Smooth muscle cell (in vitro differentiated cells): ENCODE data around the gene HECW1. TPM values are rescaled to one million over a fixed set of nuclear protein-coding genes. Genes with fewer than 3 reads are reported as not detected.

Experiments
- DNase-seq: peaks from one replicate; lab custom pipeline; 2025; ENCODE audit not compliant: unreplicated experiment; lab: John Stamatoyannopoulos, UW
- H2AFZ ChIP-seq: fragments of 200-600 bp; sonication (generic); 2 replicates; pipeline ENCODE4 v1.6.0; 2016; ENCODE audit warnings: antibody characterized with exemption, low read depth, mild to moderate bottlenecking
- H3F3A ChIP-seq: fragments of 200-600 bp; sonication (generic); 2 replicates; pipeline ENCODE4 v1.6.0; 2017; ENCODE audit warnings: antibody characterized with exemption, low read depth
- H3K27ac ChIP-seq: fragments of 200-600 bp; sonication (generic); 2 replicates; pipeline ENCODE4 v1.5.1; 2016; ENCODE audit warnings: low read depth, mild to moderate bottlenecking
- H3K27me3 ChIP-seq: fragments of 200-600 bp; sonication (generic); 2 replicates; pipeline ENCODE4 v1.6.1; 2016; ENCODE audit warnings: low read depth, mild to moderate bottlenecking
- H3K36me3 ChIP-seq: fragments of 200-600 bp; sonication (generic); 2 replicates; pipeline ENCODE4 v1.5.1; 2016; ENCODE audit warnings: low read depth
- H3K4me1 ChIP-seq: fragments of 200-600 bp; sonication (generic); 2 replicates; pipeline ENCODE4 v1.5.1; 2016; ENCODE audit warnings: low read depth
- H3K4me2 ChIP-seq: fragments of 200-600 bp; sonication (generic); 2 replicates; pipeline ENCODE4 v1.6.0; 2016; ENCODE audit warnings: mild to moderate bottlenecking
- H3K4me3 ChIP-seq: fragments of 200-600 bp; sonication (generic); 2 replicates; pipeline ENCODE4 v1.5.1; 2016; ENCODE audit warnings: mild to moderate bottlenecking
- H3K79me2 ChIP-seq: fragments of 200-600 bp; sonication (generic); 2 replicates; pipeline ENCODE4 v1.6.0; 2016; ENCODE audit warnings: low read depth, mild to moderate bottlenecking
- H3K9ac ChIP-seq: fragments of 200-600 bp; sonication (generic); 2 replicates; pipeline ENCODE4 v1.6.0; 2016; ENCODE audit warnings: low read depth
- H3K9me3 ChIP-seq: fragments of 200-600 bp; sonication (generic); replicated peaks from 2 replicates; pipeline ENCODE4 v1.5.1; 2016; ENCODE audit warnings: low read depth
- H4K20me1 ChIP-seq: fragments of 200-600 bp; sonication (generic); 2 replicates; pipeline ENCODE4 v1.6.0; 2016; ENCODE audit warnings: low read depth
- WGBS: methylation state at CpG from one replicate; pipeline ENCODE4 v1.1.7; 2016; ENCODE audit warnings: low lambda C conversion rate; 5-methylcytosine and 5-hydroxymethylcytosine counted together
- polyA plus RNA-seq: library from polyadenylated mRNA; unstranded; fragments of >200 nt; fragmentation: Nextera tagmentation; extraction: Ambion mirVana; gene quantifications from 2 replicates; pipeline ENCODE4 v1.2.1, GENCODE V29; 2016
- total RNA-seq: library from RNA; depleted of rRNA; stranded (reverse); fragments of >200 nt; gene quantifications from 2 replicates; pipeline ENCODE4 v1.2.3, GENCODE V29; 2014
- TF ChIP-seq, protein P1 (sequence below): fragments of 200-600 bp; sonication (generic); IDR thresholded peaks from 2 replicates; pipeline ENCODE4 v1.5.1; 2017; ENCODE audit warnings: borderline replicate concordance, mild to moderate bottlenecking, antibody characterized with exemption; ENCODE audit not compliant: insufficient read depth, poor library complexity, severe bottlenecking

HECW1 gene
- total and polyA plus RNA-seq, 2 experiments from 2014 or later, result 0.09 to 0.49 TPM

DNA sequence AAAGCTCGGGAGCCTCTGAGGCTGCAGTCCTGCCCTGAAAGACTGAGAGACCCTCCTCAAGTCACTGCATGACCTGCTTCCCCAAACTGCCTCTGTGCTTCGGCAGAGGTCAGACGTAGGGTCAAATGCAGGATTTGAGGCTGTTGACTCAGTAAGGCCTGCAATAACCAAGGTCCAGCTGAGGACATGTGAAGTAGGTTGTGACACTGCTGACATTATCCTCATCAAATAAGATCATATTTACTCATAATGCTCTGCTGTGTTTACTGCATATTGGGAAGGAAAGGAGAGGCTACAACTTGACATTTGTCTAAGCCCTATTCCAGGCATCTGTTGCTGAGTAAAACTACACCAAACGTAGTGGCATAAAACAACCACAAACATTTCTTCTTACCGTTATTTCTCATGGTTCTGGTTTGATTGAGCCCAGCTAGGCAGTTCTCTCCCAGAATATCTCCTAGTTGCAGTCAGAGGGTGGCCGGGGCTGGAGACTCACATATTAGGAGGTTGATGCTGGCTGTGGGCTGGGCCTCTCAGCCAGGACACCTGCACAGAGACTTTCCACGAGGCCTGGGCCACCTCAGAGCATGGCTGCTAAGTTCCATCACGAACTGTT, 348.4 kb downstream of the HECW1 start:
- H3K9ac ChIP-seq, result no peak overlapping the region
- H3K4me3 ChIP-seq, result no peak overlapping the region
- 85% methylated on average over 8 of the region's 8 CpGs for WGBS
- no peak overlapping the region for H3K4me2 ChIP-seq
- H3K27ac ChIP-seq, result no peak overlapping the region
- H3K79me2 ChIP-seq, result no peaks in the 10 kb centered on the region
- peaks cover 7% of the 10 kb centered on the region for H3K4me1 ChIP-seq
- no peak overlapping the region for H2AFZ ChIP-seq
- H3K27me3 ChIP-seq, result no peaks in the 10 kb centered on the region
- H3F3A ChIP-seq, result no peaks in the 10 kb centered on the region
- DNase-seq, result no peak
- H3K9me3 ChIP-seq, result no peaks in the 10 kb centered on the region
- no peaks in the 10 kb centered on the region for H3K36me3 ChIP-seq
- no peaks in the 10 kb centered on the region for H4K20me1 ChIP-seq
- TF ChIP-seq, protein P1, sequence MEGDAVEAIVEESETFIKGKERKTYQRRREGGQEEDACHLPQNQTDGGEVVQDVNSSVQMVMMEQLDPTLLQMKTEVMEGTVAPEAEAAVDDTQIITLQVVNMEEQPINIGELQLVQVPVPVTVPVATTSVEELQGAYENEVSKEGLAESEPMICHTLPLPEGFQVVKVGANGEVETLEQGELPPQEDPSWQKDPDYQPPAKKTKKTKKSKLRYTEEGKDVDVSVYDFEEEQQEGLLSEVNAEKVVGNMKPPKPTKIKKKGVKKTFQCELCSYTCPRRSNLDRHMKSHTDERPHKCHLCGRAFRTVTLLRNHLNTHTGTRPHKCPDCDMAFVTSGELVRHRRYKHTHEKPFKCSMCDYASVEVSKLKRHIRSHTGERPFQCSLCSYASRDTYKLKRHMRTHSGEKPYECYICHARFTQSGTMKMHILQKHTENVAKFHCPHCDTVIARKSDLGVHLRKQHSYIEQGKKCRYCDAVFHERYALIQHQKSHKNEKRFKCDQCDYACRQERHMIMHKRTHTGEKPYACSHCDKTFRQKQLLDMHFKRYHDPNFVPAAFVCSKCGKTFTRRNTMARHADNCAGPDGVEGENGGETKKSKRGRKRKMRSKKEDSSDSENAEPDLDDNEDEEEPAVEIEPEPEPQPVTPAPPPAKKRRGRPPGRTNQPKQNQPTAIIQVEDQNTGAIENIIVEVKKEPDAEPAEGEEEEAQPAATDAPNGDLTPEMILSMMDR, result no peak

DNA sequence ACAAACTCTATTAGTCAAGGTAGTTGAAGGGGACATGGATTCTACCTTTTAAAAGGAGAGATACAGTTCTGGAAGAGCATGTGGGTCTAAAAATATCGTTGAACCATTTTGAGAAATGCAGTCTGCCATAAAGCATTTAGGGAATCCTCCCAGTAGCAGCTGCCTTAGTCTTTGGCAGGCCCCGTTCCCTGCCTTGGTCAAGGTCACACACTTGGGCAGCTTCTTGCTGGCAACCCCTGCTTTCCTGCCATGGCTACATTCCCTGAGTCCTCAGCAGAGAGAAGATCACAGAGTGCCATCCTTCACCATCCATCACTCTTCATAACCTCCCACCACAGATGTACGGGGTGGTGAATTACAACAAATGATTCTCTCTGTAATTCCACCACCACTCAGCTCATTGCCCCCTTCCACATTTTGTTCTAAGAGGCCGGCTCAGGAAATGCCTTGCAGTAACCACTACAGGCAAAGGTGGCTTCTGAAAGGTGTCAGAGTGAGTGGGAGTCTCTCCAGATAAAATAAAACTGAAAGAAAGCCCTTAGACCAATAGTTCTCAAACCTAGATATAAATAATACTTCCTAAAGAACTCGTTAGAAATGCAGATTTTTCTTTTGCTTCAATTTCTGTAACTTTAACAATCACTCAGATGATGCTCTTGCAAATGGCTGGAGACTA, 349.0 kb downstream of the HECW1 start:
- Histone ChIP-seq H3K4me1 (peaks cover 7% of the 10 kb centered on the region), H3K27ac (no peak overlapping the region), H2AFZ (no peak overlapping the region), H3K9me3 (no peaks in the 10 kb centered on the region), H3F3A (no peaks in the 10 kb centered on the region), H4K20me1 (no peaks in the 10 kb centered on the region), H3K9ac (no peak overlapping the region), H3K27me3 (no peaks in the 10 kb centered on the region), H3K4me2 (no peak overlapping the region), H3K36me3 (no peaks in the 10 kb centered on the region), H3K79me2 (no peaks in the 10 kb centered on the region), H3K4me3 (no peak overlapping the region)
- DNase-seq, result no peak
- 93% methylated on average over 5 of the region's 5 CpGs for WGBS
- TF ChIP-seq, protein P1, result no peak

DNA sequence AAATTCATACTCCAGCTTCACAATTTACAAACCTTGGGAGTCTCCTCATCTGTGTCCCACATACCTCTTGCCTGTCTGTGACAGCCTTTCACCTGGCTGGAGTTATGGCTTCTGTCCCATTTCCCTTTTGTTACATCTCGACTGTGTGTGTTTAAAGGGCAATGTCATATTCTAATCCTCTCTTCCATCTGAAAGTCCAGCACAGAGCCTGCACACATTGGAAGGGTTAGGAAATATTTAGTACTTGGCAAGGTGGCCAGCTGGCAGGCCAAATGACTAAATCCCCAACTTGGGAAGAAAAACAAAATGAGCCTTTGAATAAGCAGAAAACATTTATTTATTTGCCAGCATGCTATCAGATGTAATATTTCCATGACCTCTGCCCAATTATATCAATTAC, 350.4 kb downstream of the HECW1 start:
- no peaks in the 10 kb centered on the region for H3K36me3 ChIP-seq
- no peak overlapping the region for H3K4me3 ChIP-seq
- 91% methylated on average over 1 of the region's 1 CpG for WGBS
- no peaks in the 10 kb centered on the region for H3K27me3 ChIP-seq
- H3F3A ChIP-seq, result no peaks in the 10 kb centered on the region
- DNase-seq, result no peak
- no peaks in the 10 kb centered on the region for H4K20me1 ChIP-seq
- H3K9ac ChIP-seq, result no peak overlapping the region
- H3K9me3 ChIP-seq, result no peaks in the 10 kb centered on the region
- H3K27ac ChIP-seq, result no peak overlapping the region
- H3K4me2 ChIP-seq, result no peak overlapping the region
- TF ChIP-seq, protein P1, result no peak
- H3K4me1 ChIP-seq, result peaks cover 7% of the 10 kb centered on the region
- no peaks in the 10 kb centered on the region for H3K79me2 ChIP-seq
- H2AFZ ChIP-seq, result no peak overlapping the region
